GM12874 (cell line): ENCODE results near the gene CFB.

Experiments used
- TF ChIP-seq, protein P1 (sequence below): IDR thresholded peaks from 2 replicates; pipeline ENCODE4 v1.5.1; 2011; ENCODE audit warnings: low read depth, mild to moderate bottlenecking, control low read depth, low read length, moderate library complexity; ENCODE audit not compliant: insufficient read depth

Gene CFB

DNA sequence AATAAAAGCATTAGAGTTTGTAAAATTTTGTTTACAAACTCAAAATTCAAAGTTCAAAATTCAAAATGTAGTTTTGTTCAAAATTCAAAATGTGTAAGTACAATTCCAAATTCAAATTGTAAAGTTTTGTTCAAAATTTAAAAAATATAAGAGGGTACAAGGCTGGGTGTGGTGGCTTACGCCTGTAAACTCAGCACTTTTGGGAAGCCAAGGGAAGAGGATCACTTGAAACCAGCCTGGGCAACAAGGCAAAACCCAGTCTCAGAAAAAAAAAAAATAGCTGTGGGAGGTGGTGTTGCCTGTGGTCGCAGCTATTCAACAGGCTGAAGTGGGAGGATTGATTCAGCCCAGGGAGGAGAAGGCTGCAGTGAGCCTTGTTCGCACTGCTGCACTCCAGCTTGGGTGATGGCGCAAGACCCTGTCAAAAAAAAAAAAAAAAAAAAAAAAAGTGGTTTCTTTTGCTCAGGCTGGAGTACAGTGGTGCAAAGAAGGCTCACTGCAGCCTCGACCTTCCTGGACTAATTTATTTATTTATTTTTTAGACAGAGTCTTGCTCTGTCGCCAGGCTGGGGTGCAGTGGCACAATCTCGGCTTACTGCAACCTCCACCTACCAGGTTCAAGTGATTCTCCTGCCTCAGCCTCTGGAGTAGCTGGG is 38.6 kb upstream of the CFB start:
- TF ChIP-seq, protein P1, sequence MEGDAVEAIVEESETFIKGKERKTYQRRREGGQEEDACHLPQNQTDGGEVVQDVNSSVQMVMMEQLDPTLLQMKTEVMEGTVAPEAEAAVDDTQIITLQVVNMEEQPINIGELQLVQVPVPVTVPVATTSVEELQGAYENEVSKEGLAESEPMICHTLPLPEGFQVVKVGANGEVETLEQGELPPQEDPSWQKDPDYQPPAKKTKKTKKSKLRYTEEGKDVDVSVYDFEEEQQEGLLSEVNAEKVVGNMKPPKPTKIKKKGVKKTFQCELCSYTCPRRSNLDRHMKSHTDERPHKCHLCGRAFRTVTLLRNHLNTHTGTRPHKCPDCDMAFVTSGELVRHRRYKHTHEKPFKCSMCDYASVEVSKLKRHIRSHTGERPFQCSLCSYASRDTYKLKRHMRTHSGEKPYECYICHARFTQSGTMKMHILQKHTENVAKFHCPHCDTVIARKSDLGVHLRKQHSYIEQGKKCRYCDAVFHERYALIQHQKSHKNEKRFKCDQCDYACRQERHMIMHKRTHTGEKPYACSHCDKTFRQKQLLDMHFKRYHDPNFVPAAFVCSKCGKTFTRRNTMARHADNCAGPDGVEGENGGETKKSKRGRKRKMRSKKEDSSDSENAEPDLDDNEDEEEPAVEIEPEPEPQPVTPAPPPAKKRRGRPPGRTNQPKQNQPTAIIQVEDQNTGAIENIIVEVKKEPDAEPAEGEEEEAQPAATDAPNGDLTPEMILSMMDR: no peak

DNA sequence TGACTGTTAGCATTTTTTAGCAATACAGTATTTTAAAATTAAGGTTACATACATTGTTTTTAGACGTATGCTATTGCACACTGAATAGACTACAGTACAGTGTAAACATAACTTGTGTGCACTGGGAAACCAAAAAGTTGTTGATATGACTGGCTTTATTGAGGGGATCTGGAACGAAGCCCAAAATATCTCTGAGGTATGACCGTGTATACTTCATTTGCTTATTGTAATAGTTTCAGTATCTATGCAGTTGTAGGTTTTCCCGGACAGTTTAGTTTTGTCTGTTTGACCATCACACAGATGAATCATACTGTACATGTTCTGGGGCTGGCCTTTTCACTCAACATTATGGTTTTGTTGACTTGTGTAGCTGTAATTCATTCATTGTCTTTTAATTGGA is 37.1 kb upstream of the CFB start:
- TF ChIP-seq, protein P1: no peak

DNA sequence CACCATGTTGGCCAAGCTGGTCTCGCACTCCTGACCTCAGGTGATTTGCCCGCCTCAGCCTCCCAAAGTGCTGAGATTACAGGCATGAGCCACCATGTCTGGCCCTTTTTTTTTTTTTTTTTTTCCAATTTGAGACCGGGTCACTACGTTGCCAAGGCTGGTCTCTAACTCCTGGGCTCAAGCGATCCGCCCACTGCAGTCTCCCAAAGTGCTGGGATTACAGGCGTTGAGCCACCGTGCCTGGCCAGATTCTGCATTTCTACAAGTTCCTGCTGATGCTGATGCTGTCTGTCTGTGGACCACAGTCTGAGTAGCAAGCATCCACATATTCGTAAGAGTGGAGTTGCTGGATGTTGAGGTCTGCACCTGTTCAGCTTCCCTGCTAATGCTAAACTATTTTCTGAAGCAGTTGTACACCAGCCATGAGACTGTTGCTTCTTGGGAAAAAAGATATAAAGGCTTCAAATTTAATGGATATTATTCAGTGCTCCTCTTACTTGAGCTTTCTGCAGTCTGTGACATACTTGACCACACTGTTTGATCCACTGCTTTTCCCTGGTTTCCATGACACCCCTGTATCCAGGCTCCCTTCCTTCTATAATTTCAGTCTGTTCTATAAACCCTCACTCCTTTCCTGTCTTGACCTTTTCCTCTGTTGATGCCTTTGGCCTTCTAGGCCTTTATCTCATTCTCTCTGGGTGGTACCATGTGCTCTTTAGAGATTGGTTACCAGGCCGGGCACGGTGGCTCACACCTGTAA is 33.9 kb upstream of the CFB start:
- TF ChIP-seq, protein P1: no peak

DNA sequence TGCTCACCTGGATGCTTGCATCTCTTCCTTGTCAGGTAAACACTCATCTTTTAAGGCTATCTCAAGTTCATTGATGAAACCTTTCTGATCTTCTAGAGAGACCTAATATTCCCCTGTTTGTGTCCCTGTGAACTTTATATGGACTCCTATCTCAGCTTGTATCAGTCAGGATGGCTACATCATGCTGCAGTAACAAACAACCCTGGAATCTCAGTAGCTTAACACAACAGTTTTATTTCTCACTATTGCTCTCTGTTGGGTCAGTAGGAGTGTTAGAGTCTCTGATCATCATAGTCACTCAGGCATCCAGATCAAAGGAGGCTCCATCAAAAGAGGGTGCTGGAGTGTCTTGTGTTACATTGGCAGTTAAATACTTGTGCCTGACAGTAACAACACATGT is 30.5 kb upstream of the CFB start:
- TF ChIP-seq, protein P1: no peak

DNA sequence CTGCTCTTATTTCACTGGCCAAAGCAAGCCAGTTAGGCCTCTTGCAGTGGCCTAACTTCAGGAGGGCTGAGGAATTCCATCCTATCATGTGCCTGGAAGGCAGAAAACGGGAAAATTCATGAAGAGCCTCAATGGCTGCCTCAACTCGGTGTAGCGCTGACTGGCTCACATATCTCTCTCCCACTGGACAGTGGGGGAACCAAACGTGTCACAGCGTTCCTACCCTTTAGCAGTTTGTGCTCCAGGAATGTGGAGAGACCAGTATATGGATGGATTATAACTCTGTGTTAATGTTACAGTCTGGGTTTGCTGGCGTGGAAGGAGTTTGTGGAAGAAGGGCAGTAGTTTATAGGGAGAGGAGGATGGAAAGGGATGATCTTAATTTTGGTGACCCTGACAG is 30.1 kb upstream of the CFB start:
- TF ChIP-seq, protein P1: no peak

DNA sequence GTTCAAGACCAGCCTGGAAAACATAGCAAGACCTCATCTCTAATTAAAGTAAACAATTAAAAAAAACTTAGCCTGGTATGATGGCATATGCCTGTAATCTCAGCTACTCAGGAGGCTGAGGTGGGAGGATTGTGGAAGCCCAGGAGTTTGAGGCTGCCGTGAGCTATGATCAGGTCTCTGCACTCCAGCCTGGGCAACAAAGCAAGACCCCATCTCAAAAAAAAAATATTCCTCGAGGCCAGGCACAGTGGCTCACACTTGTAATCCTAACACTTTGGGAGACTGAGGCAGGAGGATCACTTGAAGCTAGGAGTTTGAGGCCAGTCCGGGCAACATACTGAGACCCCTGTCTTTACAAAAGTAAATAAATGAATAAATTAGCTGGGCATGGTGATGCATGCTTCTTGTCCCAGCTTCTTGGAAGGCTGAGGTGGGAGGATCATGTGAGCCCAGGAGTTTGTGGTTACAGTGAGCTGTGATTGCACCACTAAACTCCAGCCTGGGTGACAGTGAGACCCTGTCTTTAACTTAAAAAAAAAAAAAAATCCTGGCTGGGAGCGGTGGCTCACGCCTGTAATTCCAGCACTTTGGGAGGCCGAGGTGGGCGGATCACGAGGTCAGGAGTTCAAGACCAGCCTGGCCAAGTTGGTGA is 27.7 kb upstream of the CFB start:
- TF ChIP-seq, protein P1: no peak

DNA sequence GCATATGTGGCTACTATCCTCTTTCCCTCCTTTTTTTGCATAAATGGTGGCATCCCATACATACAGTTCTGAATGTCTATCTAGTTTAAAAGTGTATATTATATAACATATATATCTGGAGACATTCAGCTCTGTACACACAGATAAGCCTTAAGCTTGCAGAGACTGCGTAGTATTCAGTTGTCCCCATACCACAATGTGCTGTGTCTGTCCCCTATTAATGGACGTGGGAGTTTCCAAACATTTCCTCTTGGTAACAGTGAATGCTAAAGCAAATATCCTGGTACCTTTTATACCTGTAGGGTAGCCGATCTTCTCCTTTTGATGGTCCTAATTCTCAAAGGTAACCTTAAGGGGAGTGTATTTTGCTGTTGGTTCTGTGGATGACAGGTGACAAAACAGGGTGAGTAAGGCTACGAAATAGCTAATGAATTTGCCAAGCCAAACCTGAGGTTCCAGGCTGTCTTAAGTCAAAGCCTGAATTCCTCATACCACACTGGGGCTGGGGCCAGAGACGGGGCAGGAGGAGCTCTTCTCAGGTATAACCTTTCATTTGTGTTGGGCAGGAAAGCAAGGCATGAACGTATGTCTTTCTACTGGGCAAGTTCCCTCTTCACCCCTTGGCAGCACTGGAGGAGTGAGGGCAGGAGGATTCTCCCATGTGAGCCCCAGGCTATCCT is 26.1 kb upstream of the CFB start:
- TF ChIP-seq, protein P1: no peak
